ENCODE data around the gene PDE4D.

DNA sequence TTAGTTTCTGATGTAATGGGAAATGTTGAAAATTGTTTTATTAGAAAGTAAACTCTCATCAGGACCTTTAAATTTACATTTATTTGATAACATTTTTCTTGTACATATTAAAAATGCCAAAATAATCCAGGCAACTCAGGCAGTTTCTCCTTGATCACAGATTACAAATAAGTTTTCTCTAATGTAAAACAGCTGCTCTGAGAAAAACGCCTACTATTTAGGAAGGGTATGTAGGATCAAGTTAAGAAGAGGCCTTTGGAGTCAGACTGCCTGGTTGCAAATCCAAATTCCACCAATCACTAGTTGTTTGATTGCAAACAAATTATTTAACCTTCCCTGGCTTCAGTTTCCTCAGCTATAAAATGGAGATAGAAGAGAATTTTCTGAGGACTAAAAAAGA, 610.8 kb downstream of the PDE4D start:
- TF ChIP-seq POLR2A (IDR thresholded peaks at IDR 0.05; ENCODE audit: low read depth, low read length), result no peak
- TF ChIP-seq TAF1 (IDR thresholded peaks at IDR 0.05; ENCODE audit: low read depth, low read length), result no peak
- no peak for TF ChIP-seq POLR2AphosphoS5 (IDR thresholded peaks at IDR 0.05; ENCODE audit: low read depth, low read length)
- no peak for TF ChIP-seq PAX5 (IDR thresholded peaks at IDR 0.05; ENCODE audit: insufficient read depth, low read length, severe bottlenecking)
- no peak for TF ChIP-seq SPI1 (IDR thresholded peaks at IDR 0.05; ENCODE audit: low read depth, low read length)
